ENCODE measurements around the gene NINL. TPM values are rescaled to one million over a fixed set of nuclear protein-coding genes. Genes with fewer than 3 reads are reported as not detected.

The NINL gene
- total RNA-seq, 2 donors from 2014 or later = 3.8 to 5.1 TPM

DNA sequence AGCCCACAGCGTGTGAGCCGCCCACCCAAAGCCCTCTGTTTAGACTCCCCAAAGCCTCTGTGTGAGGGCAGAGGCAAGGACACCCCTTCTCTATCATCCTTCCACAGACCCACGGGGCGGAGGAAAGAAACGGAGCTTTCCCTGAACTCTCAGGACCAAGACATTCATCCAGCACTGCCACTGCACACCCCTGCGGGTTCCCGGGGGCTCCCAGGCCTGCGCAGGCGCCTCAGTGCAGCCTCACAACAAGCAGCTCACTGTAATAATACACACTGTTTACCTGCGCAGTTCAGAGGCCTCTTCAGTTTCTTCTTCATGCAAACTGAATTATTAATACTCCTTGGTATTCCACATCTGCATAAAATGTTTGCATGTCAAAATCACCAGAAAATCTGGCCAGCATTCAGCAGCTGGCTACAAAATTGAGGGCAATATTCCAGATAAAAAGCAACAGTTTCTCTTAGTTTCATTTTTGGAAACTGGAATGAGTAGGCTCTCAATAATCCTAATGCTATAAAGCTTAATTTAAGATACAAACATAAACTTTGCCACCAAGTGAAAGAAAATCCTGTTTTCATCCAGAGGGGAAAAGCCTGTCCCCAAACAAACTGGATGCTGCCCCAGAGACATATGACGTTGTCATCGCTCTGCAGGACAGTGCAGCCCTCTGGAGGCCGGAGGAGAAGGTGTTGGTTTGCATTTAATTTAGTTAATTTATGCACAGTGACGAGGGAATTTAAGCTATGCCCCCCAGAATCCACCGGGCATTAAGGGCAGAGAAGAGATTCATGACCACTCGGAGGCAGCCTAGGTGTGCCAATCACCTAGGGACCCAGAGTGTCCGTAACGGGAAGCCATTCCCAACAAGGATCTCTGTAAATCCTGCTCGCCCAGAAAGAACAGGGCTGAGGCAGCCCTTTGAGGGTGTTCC lies 45.3 kb downstream of the NINL start:
- intact Hi-C loops (cut with DNase I) = no loop called here
- DNase-seq (peak; percentile 43), ATAC-seq (peak; percentile 66 to 84)

DNA sequence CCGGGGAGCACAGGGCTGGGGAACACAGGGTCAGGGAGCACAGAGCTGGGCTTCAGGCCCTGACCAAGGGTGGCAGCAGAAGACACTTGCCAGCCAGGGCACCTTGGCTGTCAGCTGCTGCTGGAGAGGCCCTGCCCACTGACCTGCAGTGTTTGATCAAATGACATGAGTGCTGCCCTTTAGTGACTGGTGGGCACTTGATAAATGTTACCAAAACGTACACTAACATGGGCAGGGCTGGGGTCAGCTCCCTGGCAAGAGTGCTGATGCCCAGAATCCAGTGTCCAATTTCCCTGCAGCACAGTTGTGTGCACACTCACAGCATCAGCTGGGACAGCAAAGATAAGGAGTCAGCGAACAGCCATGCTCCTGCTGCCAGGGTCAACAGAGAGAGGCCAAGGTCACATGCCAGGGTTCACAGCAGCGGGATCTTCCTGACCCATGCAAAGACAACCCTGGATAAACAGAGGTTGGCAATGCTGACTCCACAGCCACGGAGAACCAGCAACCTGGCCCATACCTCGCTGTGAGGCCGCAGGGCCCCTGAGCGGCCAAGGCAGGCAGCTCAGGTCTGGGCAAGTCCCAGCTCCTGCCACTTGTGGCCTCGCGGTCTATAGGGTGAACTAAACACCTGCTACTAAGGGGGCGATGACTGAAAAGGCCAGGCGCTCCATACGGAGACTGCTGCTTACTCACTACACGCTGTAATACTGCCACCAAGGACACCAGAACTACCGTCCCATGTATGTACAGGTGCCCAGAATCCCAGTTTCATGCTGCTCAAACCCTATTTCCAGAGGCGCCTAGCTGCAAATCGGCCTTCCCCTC lies 46.3 kb downstream of the NINL start:
- DNase-seq (no peak), ATAC-seq (peak; percentile 29 to 30)
- intact Hi-C loops (cut with DNase I) = no loop called here

DNA sequence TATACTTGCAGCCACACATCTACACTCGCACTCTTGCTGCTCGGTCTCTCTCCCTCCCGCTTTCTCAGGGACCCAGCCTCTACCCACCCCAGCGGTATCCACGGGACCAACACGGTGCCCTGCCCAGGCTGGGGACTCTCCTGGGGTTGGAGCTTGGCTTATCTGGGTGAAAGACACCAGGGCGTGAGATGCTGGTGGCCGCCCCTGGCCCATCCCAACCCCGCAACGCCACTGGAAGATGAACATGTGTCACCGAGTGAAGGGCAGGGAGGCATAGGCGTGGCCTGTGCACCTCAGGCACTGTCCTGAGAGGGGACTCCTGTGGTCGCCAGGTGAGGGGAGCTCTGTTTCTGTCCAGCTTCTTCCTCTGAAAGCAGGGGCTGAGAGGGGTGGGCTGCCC lies 47.4 kb downstream of the NINL start:
- ATAC-seq = no peak
- intact Hi-C loops (cut with DNase I) = no loop called here
- no peak for DNase-seq

DNA sequence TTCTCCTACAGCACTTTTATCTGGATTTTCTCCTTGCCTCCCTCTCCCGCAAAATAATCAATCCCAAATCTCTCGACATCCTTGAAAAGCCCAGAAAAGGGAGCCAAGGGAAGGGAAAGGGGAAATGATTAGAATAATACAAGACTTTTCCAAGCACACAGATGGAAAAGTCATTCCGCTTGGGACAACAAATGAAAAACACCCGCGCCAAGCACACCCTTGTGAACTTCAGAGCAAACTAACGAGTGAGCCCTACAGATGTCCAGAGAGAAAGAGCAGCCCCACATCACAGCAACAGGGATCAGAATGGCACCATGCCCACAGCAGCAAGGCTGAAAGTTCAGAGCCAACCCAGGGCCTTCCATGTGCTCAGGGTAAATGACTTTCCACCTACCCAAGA lies 49.6 kb downstream of the NINL start:
- intact Hi-C loops (cut with DNase I) = no loop called here
- DNase-seq = no peak
- ATAC-seq = no peak

DNA sequence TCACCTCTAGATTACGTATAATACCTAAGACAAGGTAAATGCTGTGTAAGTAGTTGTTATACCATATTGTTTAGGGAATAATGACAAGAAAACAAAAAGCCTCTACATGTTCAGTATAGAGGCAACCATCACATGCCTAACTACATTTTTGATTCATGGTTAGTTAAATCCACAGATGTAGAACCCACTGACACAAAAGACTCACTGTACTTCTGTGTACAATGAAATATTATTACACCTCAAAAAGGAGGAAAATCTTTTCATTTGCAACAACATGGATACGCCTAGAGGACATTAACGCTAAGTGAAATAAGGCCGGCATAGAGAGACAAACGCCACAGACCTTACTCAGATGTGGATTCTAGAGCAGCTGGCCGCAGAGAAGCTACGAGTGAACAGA lies 50.5 kb downstream of the NINL start:
- intact Hi-C loops (cut with DNase I) = no loop called here
- DNase-seq = no peak
- no peak for ATAC-seq

DNA sequence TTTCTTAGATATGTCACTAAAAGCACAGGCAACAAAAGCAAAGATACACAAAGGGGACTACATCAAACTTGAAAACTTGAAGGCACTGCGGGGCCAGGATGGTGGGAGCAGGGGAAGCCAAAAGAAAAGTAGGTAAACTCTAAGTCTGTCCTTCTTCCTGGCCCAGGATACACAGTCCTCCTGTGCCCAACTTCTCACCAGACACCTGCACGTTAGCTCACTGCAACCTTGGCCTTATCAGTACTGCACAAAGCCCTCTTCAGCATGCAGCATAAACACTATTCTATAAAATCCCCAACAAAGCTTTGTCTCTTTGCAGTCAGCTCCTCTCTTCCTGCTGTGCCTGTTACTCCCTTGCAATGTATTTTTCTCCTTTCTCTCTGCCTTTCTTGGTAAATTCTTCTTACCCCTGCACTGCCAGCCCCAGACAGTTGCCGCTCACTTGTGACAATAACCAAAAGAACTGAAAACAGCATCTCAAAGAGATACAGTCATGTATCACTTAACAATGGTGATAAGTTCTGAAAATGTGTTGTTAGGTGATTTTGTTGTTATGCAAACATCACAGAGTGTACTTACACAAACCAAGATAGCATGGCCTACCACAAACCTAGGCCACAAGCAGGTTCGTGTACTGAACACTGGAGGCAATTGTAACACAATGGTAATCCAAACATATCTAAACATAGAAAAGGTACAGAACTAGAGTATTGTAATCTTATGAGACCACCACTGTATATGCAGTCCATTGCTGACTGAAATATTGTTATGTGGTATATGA lies 51.2 kb downstream of the NINL start:
- DNase-seq (no peak), ATAC-seq (no peak)
- intact Hi-C loops (cut with DNase I) = no loop called here

DNA sequence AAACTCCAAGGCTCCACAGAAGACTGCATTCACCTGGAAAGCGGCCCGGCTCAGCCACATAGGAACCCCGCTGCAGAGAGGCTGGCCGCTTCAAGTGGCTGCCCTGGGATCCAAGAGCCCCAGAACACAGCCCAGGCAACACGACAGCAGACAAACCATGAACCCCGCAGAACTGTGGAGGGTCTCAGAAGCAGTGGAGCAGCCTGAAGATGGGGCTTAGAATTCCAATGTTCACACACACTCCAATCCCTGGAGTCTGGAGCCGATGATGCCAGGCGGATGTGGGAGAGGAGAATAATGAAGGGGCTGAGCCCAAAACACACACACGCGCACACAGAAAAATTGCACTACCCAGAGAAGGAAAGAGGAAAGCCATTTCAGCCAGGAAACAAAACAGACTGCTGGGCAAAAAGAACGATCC lies 52.4 kb downstream of the NINL start:
- intact Hi-C loops (cut with DNase I) = no loop called here
- DNase-seq (no peak), ATAC-seq (peak; percentile 50 to 72)

DNA sequence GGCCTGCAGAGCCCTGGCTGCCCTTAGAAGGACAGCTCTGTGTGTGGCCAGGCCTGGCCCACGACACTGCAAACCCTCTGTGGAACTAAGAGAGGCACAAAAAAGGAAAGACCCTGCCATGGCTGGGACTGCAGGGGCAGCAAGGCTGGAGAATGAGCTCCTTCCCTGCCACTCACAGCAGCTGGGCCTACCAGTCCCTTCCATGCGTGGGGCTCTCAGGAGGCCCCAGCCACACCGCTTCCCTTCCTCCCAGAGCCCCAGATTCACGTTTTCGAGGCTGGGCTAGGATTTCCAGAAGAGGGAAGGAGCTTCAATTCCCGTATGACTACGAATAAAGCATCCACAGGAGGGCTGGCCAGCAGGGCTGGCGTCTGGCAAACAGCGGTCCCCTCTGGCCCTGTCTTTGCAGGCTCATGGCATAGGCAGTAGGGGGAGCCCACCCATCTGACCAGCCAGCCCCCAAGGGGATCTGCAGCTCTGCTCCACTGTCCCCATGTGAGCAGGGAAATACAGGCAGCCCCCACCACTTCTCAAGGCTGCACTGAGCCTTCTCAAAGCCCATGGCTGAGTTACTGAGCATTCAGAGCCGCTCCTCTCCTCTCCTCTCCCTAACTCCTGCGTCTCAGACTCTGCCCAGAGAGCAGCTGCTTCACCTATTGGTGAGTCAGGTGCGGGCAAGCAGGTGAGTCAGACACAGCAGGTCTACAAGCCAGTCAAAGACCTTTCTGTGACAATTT lies 53.1 kb downstream of the NINL start:
- no peak for DNase-seq

DNA sequence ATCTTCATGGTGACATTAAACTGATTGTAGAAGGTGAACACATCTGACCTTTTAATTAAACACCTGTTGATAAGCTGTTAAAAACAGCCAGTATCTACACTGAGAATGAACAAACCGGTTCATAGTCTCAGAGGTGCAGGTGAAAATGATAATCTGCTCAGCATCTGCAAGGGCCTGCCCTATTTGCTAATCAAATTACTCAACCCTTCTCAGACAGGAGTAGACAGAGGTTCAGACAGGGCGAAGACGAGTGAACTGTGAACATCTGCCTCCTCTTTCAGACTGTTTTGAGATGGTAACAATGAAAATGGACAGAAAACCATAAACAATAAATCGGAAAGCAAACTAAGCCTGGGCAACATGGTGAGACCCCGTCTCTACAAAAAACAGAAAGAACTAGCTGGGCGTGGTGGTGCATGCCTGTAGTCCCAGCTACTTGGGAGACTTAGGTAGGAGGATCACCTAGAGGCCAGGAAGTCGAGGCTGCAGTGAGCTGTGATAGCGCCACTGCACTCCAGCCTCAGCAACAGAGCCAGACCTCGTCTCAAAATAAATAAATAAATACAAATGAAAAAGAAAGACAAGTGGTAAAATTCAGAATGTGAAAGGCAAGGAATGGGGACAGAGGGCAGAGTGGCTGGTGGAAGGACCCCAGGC lies 55.9 kb downstream of the NINL start:
- intact Hi-C loops (cut with DNase I) = no loop called here
- DNase-seq (no peak), ATAC-seq (no peak)

More for the DNA sequence above, 53.1 kb downstream of the NINL start:
- ATAC-seq = peak; percentile 70 to 81
- intact Hi-C loops (cut with DNase I) = no loop called here

DNA sequence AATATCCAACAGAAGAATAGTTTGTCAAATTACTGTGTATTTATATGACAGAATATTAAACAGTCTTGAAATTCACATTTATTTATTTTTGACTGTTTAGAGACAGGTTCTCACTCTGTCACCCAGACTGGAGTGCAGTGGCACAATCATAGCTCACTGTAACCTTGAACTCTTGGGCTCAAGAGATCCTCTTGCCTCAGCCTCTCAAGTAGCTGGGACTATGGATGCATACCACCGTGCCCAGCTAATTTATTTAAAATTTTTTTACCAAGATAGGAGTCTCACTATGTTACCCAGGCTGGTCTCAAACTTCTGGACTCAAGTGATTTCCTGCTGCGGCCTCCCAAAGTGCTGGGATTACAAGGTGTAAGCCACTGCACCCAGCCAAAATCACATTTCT lies 57.4 kb downstream of the NINL start:
- no peak for DNase-seq
- intact Hi-C loops (cut with DNase I) = no loop called here

DNA sequence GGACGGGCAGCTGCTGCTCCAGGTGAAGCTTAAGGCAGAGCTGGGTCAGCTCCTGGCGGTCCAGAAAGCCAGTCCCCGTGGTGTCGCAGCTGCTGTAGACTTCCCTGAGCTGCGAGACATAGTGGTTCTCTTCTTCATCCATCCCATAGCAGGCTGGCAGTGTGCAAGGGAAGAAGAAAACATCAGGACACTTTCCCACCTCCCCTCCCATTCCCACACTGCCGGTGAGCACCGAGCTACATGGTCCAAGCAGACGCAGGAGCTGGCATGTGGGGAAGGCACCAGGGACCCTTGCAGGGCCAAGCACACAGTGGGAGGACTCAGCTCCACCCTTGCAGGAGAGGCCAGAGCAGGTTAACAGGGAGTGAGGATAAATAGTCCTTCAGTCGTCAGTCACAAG lies 58.9 kb downstream of the NINL start:
- no peak for ATAC-seq
- no peak for DNase-seq
- intact Hi-C loops (cut with DNase I) = no loop called here

More for the DNA sequence above, 57.4 kb downstream of the NINL start:
- no peak for ATAC-seq

DNA sequence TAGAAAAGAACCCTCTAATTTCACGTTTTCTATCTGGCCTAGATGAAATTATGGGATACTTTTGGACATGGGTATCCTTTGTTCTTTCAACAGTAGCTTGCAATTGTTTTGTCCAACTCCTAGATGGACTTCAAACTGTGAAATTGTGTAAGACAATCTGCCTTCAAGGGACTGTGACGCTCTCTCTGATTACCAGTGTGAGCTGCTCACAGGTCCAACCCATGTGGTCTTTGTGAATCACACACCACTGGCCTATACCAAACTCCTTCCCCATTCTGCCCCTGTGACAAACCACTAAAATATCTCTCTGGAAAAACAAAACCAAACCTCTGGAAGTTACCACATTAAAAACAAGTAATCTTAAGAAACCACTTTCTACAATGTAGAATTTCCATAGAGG lies 59.5 kb downstream of the NINL start:
- intact Hi-C loops (cut with DNase I) = no loop called here
- DNase-seq = no peak
- ATAC-seq = peak in 1 of 2 donors; percentile 80

DNA sequence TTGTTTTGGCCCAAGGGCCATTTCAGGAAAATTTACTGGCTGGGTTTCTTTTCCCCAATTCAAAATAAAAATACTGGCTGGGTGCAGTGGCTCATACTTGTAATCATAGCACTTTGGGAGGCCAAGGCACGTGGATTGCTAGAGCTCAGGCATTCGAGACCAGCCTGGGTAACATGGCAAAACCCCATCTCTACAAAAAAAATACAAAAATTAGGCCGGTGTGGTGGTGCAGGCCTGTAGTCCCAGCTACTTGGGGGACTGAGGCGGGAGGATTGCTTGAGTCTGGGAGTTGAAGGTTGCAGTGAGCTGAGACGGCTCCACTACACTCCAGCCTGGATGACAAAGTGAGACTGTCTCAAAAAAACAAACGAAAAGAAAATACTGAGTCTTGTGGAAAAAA lies 60.0 kb downstream of the NINL start:
- intact Hi-C loops (cut with DNase I) = no loop called here
- ATAC-seq (no peak), DNase-seq (no peak)

DNA sequence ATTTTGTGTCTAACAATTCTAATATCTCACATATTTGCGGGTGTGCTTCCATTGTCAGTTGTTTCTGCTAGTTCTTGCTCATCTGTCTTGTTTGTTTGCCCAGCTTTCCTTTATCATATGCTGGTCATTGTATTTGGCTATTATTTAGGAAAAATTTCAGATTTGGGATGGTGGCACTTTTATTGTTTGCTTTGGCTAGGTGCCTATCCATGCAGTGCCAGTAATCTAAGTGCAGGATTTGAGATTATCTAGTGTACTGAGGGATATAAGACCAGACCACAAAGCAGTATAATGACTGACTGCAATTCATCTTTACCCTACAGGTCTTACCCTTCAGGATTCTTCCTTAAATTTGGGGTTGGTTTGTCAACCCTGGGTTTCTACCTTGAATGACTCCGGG lies 63.9 kb downstream of the NINL start:
- DNase-seq (no peak), ATAC-seq (no peak)
- intact Hi-C loops (cut with DNase I) = no loop called here

DNA sequence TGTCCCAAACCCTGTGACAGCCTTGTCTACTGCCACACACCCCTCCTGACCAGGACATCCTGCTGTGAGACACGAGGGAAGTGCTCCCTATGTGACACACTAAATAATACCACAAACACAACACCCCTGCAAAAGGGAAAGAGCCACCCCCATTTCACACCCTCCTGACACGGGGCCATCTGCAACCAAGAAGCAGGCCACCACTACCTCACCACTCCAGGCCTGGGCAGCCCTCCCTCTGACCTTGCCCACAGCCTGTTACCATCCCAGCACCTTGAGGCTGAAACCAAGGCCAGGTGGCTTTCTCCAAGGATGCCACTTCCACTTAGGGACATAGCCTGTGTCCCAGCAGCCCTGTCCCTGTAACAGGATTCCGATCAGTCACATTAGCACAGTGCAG lies 68.2 kb downstream of the NINL start:
- ATAC-seq (no peak), DNase-seq (no peak)
- intact Hi-C loops (cut with DNase I) = no loop called here

DNA sequence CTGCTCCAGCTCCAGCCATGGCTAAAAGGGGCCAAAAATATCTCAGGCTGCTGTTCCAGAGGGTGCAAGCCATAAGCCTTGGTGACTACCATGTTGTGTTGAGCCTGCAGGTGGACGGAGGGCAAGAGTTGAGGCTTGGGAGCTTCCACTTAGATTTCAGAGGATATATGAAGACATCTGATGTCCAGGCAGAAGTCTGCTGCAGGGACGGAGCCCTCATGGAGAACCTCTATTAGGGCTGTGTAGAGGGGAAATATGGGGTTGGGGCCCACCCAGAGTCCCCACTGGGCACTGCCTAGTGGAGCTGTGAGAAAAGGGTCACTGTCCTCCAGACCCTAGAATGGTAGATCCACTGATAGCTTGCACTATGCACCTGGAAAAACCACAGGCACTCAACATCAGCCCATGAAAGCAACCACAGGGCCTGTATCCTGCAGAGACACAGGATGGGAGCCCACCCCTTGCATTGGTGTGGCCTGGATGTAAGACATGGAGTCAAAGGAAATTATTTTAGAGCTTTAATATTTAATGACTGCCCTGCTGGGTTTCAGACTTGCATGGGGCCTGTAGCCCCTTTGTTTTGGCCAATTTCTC lies 70.5 kb downstream of the NINL start:
- no peak for ATAC-seq
- intact Hi-C loops (cut with DNase I) = no loop called here
- no peak for DNase-seq

DNA sequence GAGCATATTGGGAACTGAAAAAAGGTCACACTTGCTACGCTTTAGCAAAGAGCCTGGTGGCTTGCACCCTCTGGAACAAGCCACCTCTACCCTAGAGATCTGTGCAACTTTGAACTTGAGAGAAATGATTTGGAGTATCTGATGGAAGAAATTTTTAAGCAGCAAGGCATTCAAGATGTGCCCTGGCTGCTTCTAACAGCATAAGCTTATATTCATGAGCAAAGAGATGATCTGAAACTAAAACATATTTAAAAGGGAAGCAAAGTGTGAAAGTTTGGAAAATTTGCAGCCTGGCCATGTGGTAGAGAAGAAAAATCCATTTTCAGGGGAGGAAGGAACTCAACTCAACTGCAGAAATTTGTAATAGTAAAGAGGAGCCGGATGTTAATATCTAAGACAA lies 71.1 kb downstream of the NINL start:
- DNase-seq (no peak), ATAC-seq (no peak)
- intact Hi-C loops (cut with DNase I) = no loop called here

DNA sequence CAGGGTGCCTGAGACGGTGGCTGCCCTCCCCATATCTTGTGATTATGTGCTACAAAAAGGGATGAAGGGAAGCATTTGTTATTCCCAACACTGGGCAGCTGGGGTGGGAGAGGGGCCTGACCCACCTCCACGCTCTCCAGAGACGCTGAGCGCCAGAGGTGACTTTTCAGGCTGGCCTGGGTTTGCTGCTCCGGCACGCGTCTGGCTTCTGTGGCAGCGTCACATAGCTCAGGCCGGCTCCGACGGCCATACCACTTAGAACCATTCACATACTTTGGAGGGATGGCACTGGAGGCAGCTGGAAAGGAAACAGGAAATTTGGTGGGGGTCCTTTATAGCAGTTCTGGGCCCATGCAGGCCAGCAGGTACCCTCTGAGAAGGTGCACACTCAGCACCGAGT lies 72.6 kb downstream of the NINL start:
- DNase-seq (no peak), ATAC-seq (no peak)
- intact Hi-C loops (cut with DNase I) = no loop called here

All from left cardiac atrium (tissue), 4 donors.